Esophagus muscularis mucosa (tissue), 4 donors: ENCODE data around the gene SLC16A6. TPM values are rescaled to one million over a fixed set of nuclear protein-coding genes. Genes with fewer than 3 reads are reported as not detected.

Experiments
- DNase-seq: peaks from one replicate; pipeline ENCODE4 v3.0.0-alpha.2; 2017; ENCODE audit errors: extremely low spot score
- H3K27ac ChIP-seq, 4 donors: fragments of 200-600 bp; sonication (generic); replicated peaks in 1 of 4; 1 replicate in 3 of 4; 2 replicates in 1 of 4; pipeline ENCODE4 v1.5.1; 2016 to 2019; ENCODE audit warnings: mild to moderate bottlenecking in 1 of 4
- H3K27me3 ChIP-seq, 4 donors: fragments of 200-600 bp; sonication (generic); one replicate each; pipeline versions ENCODE4 v1.5.1 to v1.6.0; 2016 to 2019
- H3K36me3 ChIP-seq, 4 donors: fragments of 200-600 bp; sonication (generic); one replicate each; pipeline ENCODE4 v1.5.1; 2016 to 2019
- H3K4me1 ChIP-seq, 4 donors: fragments of 200-600 bp; sonication (generic); one replicate each; pipeline ENCODE4 v1.5.1; 2016 to 2019
- H3K4me3 ChIP-seq, 4 donors: fragments of 200-600 bp; sonication (generic); 1 replicate in 2 of 4; 2 replicates in 2 of 4; pipeline ENCODE4 v1.5.1; 2016 to 2019; ENCODE audit warnings: mild to moderate bottlenecking in 4 of 4, moderate library complexity in 1 of 4
- H3K9me3 ChIP-seq, 4 donors: fragments of 200-600 bp; sonication (generic); 1 replicate in 3 of 4; 2 replicates in 1 of 4; pipeline ENCODE4 v1.5.1; 2016 to 2019
- CTCF ChIP-seq, 3 experiments: fragments of 200-600 bp in 2 of 3; fragments of 450-650 bp in 1 of 3; sonication (generic) in 2 of 3; IDR thresholded peaks; one replicate each; pipeline ENCODE4 v1.5.1; 2017 to 2019; ENCODE audit warnings: antibody characterized with exemption in 3 of 3, mild to moderate bottlenecking in 2 of 3, moderate library complexity in 1 of 3
- EP300 ChIP-seq: sonication (generic); formaldehyde crosslinking; IDR thresholded peaks from one replicate; pipeline ENCODE4 v1.6.1; 2017; ENCODE audit warnings: antibody characterized with exemption
- POLR2A ChIP-seq: fragments of 450-650 bp; IDR thresholded peaks from one replicate; pipeline ENCODE4 v1.6.1; 2017; ENCODE audit warnings: antibody characterized with exemption, moderate library complexity, mild to moderate bottlenecking, low read depth
- POLR2AphosphoS5 ChIP-seq, 2 donors: sonication (generic); formaldehyde crosslinking; IDR thresholded peaks; one replicate each; pipeline ENCODE4 v1.6.1; 2017; ENCODE audit warnings: antibody characterized with exemption in 2 of 2
- WGBS: methylation state at CpG from one replicate; pipeline ENCODE4 v1.1.5; 2018; 5-methylcytosine and 5-hydroxymethylcytosine counted together
- intact Hi-C: fragments of 100-400 bp; cut with DNase I; formaldehyde crosslinking; loops from one replicate; pipeline ENCODE4 v1.15.1; 2023
- total RNA-seq, 4 donors: library from RNA; depleted of rRNA; stranded (reverse); fragments of >200 nt; gene quantifications; one replicate each; pipeline versions ENCODE4 v1.1.0 to v1.2.1, GENCODE V29; 2016

SLC16A6 gene
- total RNA-seq, 4 donors from 2014 or later = 0.33 to 0.42 (median 0.34) TPM; not detected in 1

DNA sequence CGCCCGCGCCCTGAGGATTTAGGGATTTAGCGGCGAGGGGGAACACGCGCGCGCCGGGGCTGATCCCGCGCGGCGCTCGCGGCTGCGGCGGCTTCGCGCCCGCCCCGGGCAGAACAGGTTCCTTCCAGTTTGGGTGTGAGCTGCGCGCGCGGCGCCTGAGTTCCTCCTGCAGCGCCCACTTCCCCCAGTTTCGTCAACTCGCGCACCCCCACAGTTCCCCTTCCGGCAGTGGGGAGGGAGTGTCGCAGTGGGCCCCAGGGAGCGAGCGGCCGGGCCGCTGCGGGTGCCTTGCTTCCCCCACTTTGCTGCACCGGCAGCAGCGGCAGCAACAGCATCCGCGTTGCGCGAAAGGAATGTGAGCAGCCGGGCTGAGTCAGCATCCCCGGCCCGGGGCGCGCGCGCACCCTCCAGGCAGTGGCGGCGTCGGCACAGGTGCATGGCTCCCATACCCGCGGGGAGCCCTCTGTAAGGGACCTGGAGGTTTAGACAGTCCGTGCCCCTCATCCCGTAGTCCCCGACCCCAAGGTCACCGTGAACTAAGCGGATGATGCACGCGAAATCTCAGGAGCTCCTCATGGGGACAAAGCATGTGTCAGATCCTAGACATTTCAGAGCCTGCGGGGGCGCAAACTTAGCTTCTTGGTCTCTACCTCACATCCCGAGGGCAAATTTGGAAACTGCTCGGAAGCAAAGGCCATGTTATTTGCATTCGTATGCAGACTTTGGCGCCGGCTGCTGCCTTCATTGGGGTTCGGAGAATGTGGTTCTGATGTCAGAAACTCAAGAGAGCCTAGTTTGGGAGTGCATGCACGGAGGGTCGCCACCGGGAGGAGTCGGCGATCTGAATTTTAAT, 1.1 kb upstream of the SLC16A6 start:
- H3K4me1 ChIP-seq = peaks cover 17 to 31% (median 27%) of the 10 kb centered on the region in 4 donors
- TF ChIP-seq POLR2AphosphoS5 (IDR thresholded peaks at IDR 0.05) (peak in 1 of 2 donors; percentile 54), CTCF (IDR thresholded peaks at IDR 0.05) (no peak)
- H3K9me3 ChIP-seq = no peaks in the 10 kb centered on the region
- peak overlapping the region; percentile 62 to 67 (median 66) for H3K4me3 ChIP-seq
- 4% methylated on average over 34 of the region's 76 CpGs for WGBS
- intact Hi-C loops = no loop called here
- peaks cover 0 to 68% (median 19%) of the 10 kb centered on the region in 4 donors for H3K27me3 ChIP-seq
- no peaks in the 10 kb centered on the region for H3K36me3 ChIP-seq
- peak; percentile 96 for DNase-seq
- H3K27ac ChIP-seq = peak overlapping the region; percentile 45 to 71 (median 50)

GRCh38 chr17:68290268-68290954, 516 bp downstream of the SLC16A6 start:
- H3K27ac ChIP-seq = peak overlapping the region in 1 of 4 donors; percentile 7
- no peaks in the 10 kb centered on the region for H3K36me3 ChIP-seq
- H3K4me3 ChIP-seq = peak overlapping the region; percentile 62 to 67 (median 66)
- WGBS = 4% methylated on average over 18 of the region's 50 CpGs
- DNase-seq = no peak
- H3K4me1 ChIP-seq = peaks cover 17 to 31% (median 27%) of the 10 kb centered on the region in 4 donors
- H3K27me3 ChIP-seq = peaks cover 0 to 52% (median 19%) of the 10 kb centered on the region in 4 donors
- H3K9me3 ChIP-seq = no peaks in the 10 kb centered on the region
- TF ChIP-seq EP300 (no peak), POLR2AphosphoS5 (IDR thresholded peaks at IDR 0.05) (no peak), POLR2A (no peak), CTCF (IDR thresholded peaks at IDR 0.05) (no peak)
- intact Hi-C loops = no loop called here

DNA sequence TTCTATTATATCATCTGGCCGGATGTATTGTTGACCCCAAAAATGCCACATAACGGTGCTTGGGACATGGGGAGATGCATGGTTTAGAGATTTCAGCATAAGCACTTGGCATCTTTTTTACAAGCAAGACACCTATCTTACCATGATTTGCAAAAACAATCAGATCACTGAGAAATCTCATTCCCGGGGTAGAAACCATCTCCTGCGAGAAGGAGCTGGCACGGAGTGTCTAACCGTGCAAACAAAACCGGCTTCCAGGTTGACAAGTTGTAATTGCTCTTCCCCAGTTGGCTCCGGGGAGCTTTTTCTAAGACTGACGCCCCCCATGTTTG, 1.0 kb downstream of the SLC16A6 start:
- Histone ChIP-seq H3K36me3 (no peaks in the 10 kb centered on the region), H3K27me3 (peaks cover 0 to 46% (median 19%) of the 10 kb centered on the region in 4 donors), H3K27ac (no peak overlapping the region), H3K4me3 (peak overlapping the region; percentile 62 to 67 (median 66)), H3K9me3 (no peaks in the 10 kb centered on the region), H3K4me1 (peaks cover 17 to 31% (median 27%) of the 10 kb centered on the region in 4 donors)
- TF ChIP-seq POLR2AphosphoS5 (IDR thresholded peaks at IDR 0.05) (no peak), CTCF (IDR thresholded peaks at IDR 0.05) (no peak), POLR2A (no peak), EP300 (no peak)
- WGBS = 16% methylated on average over 9 of the region's 9 CpGs
- DNase-seq = no peak
- intact Hi-C loops = no loop called here

GRCh38 chr17:68289473-68289872, 1.5 kb downstream of the SLC16A6 start:
- H3K36me3 ChIP-seq = no peaks in the 10 kb centered on the region
- WGBS = 81% methylated on average over 7 of the region's 7 CpGs
- peaks cover 0 to 42% (median 18%) of the 10 kb centered on the region in 4 donors for H3K27me3 ChIP-seq
- H3K4me1 ChIP-seq = peaks cover 17 to 31% (median 27%) of the 10 kb centered on the region in 4 donors
- H3K4me3 ChIP-seq = no peak overlapping the region
- no peak for DNase-seq
- intact Hi-C loops = no loop called here
- no peaks in the 10 kb centered on the region for H3K9me3 ChIP-seq
- no peak for TF ChIP-seq EP300
- no peak for TF ChIP-seq POLR2A
- no peak for TF ChIP-seq CTCF (IDR thresholded peaks at IDR 0.05)
- no peak for TF ChIP-seq POLR2AphosphoS5 (IDR thresholded peaks at IDR 0.05)
- H3K27ac ChIP-seq = no peak overlapping the region
